ENCODE measurements around the gene GSE1.

DNA sequence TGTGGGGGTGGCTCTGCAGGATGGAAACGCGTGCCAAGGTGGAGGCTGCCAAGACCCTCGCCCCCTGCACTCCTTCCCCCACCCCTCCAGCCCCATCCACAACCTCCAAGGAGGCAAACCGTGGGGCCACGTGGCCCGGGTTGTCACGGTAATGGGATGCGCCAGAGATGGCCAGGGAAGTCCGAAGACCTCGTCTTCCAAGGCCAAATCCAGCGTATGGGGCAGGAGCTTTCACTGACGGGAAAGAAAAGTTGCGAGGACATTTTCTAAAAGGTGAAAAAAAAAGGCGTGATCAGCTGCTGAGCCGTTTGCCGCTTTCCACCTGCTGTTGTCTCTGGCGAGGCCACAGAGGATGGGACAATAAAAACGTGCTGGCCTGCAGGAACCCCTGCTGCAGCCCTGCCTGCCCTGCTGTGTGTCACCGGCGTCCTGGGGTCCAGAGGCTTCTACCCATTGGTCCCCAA lies 28.3 kb upstream of the GSE1 start:
- TF ChIP-seq CTCF (conservative IDR thresholded peaks at IDR 0.05; ENCODE audit: low read depth, low read length) (no peak), EZH2 (IDR thresholded peaks at IDR 0.05; ENCODE audit: low read length, unreplicated experiment) (no peak)

Data from PC-3 (cell line).